Endothelial cell of umbilical vein (primary cell): ENCODE results near the gene APBA2. TPM values are rescaled to one million over a fixed set of nuclear protein-coding genes. Genes with fewer than 3 reads are reported as not detected.

ENCODE experiments used
- BruUV-seq: library from RNA; stranded (reverse); fragments of 400-500 nt; replicated peaks from 2 replicates; lab custom pipeline; 2021; lab: Mats Ljungman, UMichigan
- CTCF ChIA-PET: fragments of 300-600, 350-600 bp; sonication (Branson Sonifier 250); formaldehyde crosslinking; loops from one replicate; lab custom pipeline; 2021; ENCODE audit warnings: antibody characterized with exemption, inconsistent platforms; lab: Charles Lee
- POLR2A ChIA-PET: fragments of 300-600, 350-600 bp; sonication (Branson Sonifier 250); formaldehyde crosslinking; loops from one replicate; lab custom pipeline; 2021; ENCODE audit warnings: antibody characterized with exemption, inconsistent platforms; lab: Charles Lee
- DNase-seq: peaks from one replicate; pipeline ENCODE4 v3.0.0-alpha.2; 2011; ENCODE audit warnings: low read depth, low spot score
- FAIRE-seq: peaks from 2 replicates; lab custom pipeline; 2011; peaks lifted over from hg19 to GRCh38; lab: Jason Lieb, UNC
- H2AFZ ChIP-seq: 2 replicates; pipeline ENCODE4 v1.6.0; 2012; ENCODE audit warnings: low read depth, low read length, control low read depth, inconsistent platforms
- H3K27ac ChIP-seq: 2 replicates; pipeline ENCODE4 v1.5.1; 2011; ENCODE audit warnings: low read depth, mild to moderate bottlenecking, control low read depth, low read length, moderate library complexity; ENCODE audit not compliant: insufficient read depth
- H3K27me3 ChIP-seq, 2 experiments: 2 replicates each; pipeline versions ENCODE4 v1.6.0 to v1.6.1; 2011; ENCODE audit warnings: low read length in 2 of 2, mixed read lengths in 1 of 2; ENCODE audit not compliant: control insufficient read depth in 2 of 2, insufficient read depth in 2 of 2
- H3K36me3 ChIP-seq, 2 experiments: 2 replicates in 1 of 2; 3 replicates in 1 of 2; pipeline ENCODE4 v1.5.1; 2011; ENCODE audit warnings: low read length in 2 of 2, mild to moderate bottlenecking in 1 of 2, moderate library complexity in 1 of 2; ENCODE audit not compliant: control insufficient read depth in 2 of 2, insufficient read depth in 2 of 2; ENCODE audit errors: extremely low read depth in 1 of 2
- H3K4me1 ChIP-seq: 3 replicates; pipeline ENCODE4 v1.5.1; 2011; ENCODE audit warnings: mild to moderate bottlenecking, low read length; ENCODE audit not compliant: control insufficient read depth, insufficient read depth; ENCODE audit errors: extremely low read depth
- H3K4me2 ChIP-seq: 2 replicates; pipeline ENCODE4 v1.6.1; 2011; ENCODE audit warnings: low read length, control low read depth, mixed read lengths; ENCODE audit not compliant: insufficient read depth
- H3K4me3 ChIP-seq, 3 experiments: fragments of 200-600 bp in 1 of 3; sonication (generic), shearing (Covaris generic) in 1 of 3; replicated peaks in 1 of 3; 2 replicates each; pipeline ENCODE4 v1.5.1; 2011 to 2016; ENCODE audit warnings: control low read depth in 3 of 3, low read length in 3 of 3, mild to moderate bottlenecking in 2 of 3, inconsistent platforms in 1 of 3, low read depth in 1 of 3, moderate library complexity in 1 of 3; ENCODE audit not compliant: insufficient read depth in 1 of 3
- H3K79me2 ChIP-seq: 2 replicates; pipeline ENCODE4 v1.6.0; 2012; ENCODE audit warnings: low read length, inconsistent platforms; ENCODE audit not compliant: control insufficient read depth, insufficient read depth
- H3K9ac ChIP-seq: replicated peaks from 2 replicates; pipeline ENCODE3; 2011; ENCODE audit warnings: low read length, control low read depth; ENCODE audit not compliant: insufficient read depth; ENCODE audit errors: extremely low read depth
- H3K9me1 ChIP-seq: replicated peaks from 3 replicates; pipeline ENCODE4 v1.6.0; 2011; ENCODE audit warnings: mild to moderate bottlenecking, low read length; ENCODE audit not compliant: control insufficient read depth, insufficient read depth; ENCODE audit errors: extremely low read depth
- H3K9me3 ChIP-seq: replicated peaks from 2 replicates; pipeline ENCODE4 v1.5.1; 2012; ENCODE audit warnings: low read length, inconsistent platforms; ENCODE audit not compliant: control insufficient read depth, insufficient read depth
- H4K20me1 ChIP-seq: replicated peaks from 2 replicates; pipeline ENCODE3; 2011; ENCODE audit warnings: mild to moderate bottlenecking, low read length; ENCODE audit not compliant: control insufficient read depth, insufficient read depth; ENCODE audit errors: extremely low read depth
- EZH2 ChIP-seq: IDR thresholded peaks from 2 replicates; pipeline ENCODE4 v1.6.1; 2012; ENCODE audit warnings: borderline replicate concordance, low read depth, mild to moderate bottlenecking, moderate library complexity, low read length, inconsistent platforms; ENCODE audit not compliant: severe bottlenecking
- FOS ChIP-seq: IDR thresholded peaks from 2 replicates; pipeline ENCODE4 v1.6.1; 2011; ENCODE audit warnings: mild to moderate bottlenecking, low read length, moderate library complexity, borderline replicate concordance; ENCODE audit not compliant: insufficient read depth
- GATA2 ChIP-seq: IDR thresholded peaks from 2 replicates; pipeline ENCODE4 v1.7.0; 2011; ENCODE audit warnings: low read depth, mild to moderate bottlenecking, moderate library complexity, mixed read lengths, low read length; ENCODE audit not compliant: insufficient read length, insufficient read depth
- JUN ChIP-seq: IDR thresholded peaks from 2 replicates; pipeline ENCODE4 v1.6.1; 2011; ENCODE audit warnings: borderline replicate concordance, low read depth; ENCODE audit not compliant: insufficient read length, insufficient read depth
- MYC ChIP-seq: IDR thresholded peaks from one replicate; pipeline ENCODE4 v1.6.1; 2011; ENCODE audit warnings: mild to moderate bottlenecking, low read depth, low read length
- POLR2A ChIP-seq: IDR thresholded peaks from 2 replicates; pipeline ENCODE4 v1.6.1; 2012; ENCODE audit warnings: low read depth, mild to moderate bottlenecking, control low read depth, low read length
- POLR2AphosphoS5 ChIP-seq: IDR thresholded peaks from 2 replicates; pipeline ENCODE4 v1.6.1; 2012; ENCODE audit warnings: low read depth, mild to moderate bottlenecking, control low read depth, low read length, moderate library complexity; ENCODE audit not compliant: insufficient read depth
- dilution Hi-C: fragments of 300-500 bp; cut with MboI; formaldehyde crosslinking; loops from one replicate; pipeline ENCODE4 v1.15.0; 2019; ENCODE audit warnings: low sequenced_read_pairs; ENCODE audit not compliant: extremely low pct_ligation_motif_present
- intact Hi-C: fragments of 100-400 bp; cut with micrococcal nuclease; formaldehyde crosslinking; loops from one replicate; pipeline ENCODE4 v1.10.0; 2022
- polyA plus RNA-seq, 4 experiments: library from polyadenylated mRNA; depleted of rRNA in 3 of 4; stranded (reverse) in 3 of 4; unstranded in 1 of 4; fragments of >200 nt; gene quantifications; 2 replicates each; pipeline versions ENCODE4 v1.2.1 to v1.2.3, GENCODE V29; 2011 to 2012; ENCODE audit warnings: missing spikeins in 1 of 4
- total RNA-seq: library from RNA; stranded (reverse); gene quantifications from 2 replicates; pipeline ENCODE4 v1.2.3, GENCODE V29; 2021
- TF ChIP-seq, protein P1 (sequence below), 2 donors: IDR thresholded peaks; 1 replicate in 1 of 2; 2 replicates in 1 of 2; pipeline ENCODE4 v1.5.1; 2011; ENCODE audit warnings: low read length in 2 of 2, mild to moderate bottlenecking in 2 of 2, moderate library complexity in 2 of 2, control low read depth in 1 of 2, inconsistent platforms in 1 of 2, low read depth in 1 of 2; ENCODE audit not compliant: insufficient read depth in 1 of 2; ENCODE audit errors: extremely low read depth in 1 of 2
- TF ChIP-seq, protein P2 (sequence below): IDR thresholded peaks from 2 replicates; pipeline ENCODE4 v1.6.1; 2011; ENCODE audit not compliant: insufficient read depth, insufficient read length

APBA2 gene
- total and polyA plus RNA-seq, 2 donors (not counting 3 experiments of a cell fraction or from before 2014, with no cell fraction given): 5.7 to 11.1 TPM

DNA sequence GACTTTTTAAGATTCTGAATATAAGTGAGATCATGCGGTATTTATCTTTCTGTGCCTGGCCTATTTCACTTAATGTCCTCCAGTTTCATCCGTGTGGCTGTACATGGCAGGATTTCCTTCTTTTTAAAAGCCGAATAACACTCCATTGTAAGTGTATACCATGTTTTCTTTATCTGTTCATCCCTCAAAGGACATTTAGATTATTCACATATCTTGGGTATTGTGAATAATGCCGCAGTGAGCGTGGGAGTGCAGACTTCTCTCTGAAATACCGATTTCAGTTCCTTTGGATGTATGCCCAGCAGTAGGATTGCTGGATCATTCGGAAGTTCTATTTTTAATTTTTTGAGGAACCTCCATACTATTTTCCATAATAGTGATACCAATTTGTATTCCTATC is 136.1 kb downstream of the APBA2 start:
- no TSS peak for BruUV-seq
- FAIRE-seq: no peak
- no peaks in the 10 kb centered on the region for H3K9me1 ChIP-seq
- no peaks in the 10 kb centered on the region for H4K20me1 ChIP-seq
- no peak overlapping the region for H2AFZ ChIP-seq
- H3K27me3 ChIP-seq: no peaks in the 10 kb centered on the region
- dilution Hi-C loops (no loop called here), intact Hi-C loops (no loop called here)
- POLR2A ChIA-PET: no interaction called here
- H3K9me3 ChIP-seq: no peaks in the 10 kb centered on the region
- no peaks in the 10 kb centered on the region for H3K79me2 ChIP-seq
- no peaks in the 10 kb centered on the region for H3K36me3 ChIP-seq
- H3K4me3 ChIP-seq: no peak overlapping the region
- no peak overlapping the region for H3K27ac ChIP-seq
- DNase-seq: no peak
- H3K9ac ChIP-seq: no peak overlapping the region
- H3K4me1 ChIP-seq: no peaks in the 10 kb centered on the region
- CTCF ChIA-PET: no interaction called here
- no peak overlapping the region for H3K4me2 ChIP-seq
- TF ChIP-seq MYC (no peak), POLR2A (no peak), EZH2 (no peak), FOS (no peak), GATA2 (no peak), POLR2AphosphoS5 (no peak), JUN (no peak)
- TF ChIP-seq, protein P1, sequence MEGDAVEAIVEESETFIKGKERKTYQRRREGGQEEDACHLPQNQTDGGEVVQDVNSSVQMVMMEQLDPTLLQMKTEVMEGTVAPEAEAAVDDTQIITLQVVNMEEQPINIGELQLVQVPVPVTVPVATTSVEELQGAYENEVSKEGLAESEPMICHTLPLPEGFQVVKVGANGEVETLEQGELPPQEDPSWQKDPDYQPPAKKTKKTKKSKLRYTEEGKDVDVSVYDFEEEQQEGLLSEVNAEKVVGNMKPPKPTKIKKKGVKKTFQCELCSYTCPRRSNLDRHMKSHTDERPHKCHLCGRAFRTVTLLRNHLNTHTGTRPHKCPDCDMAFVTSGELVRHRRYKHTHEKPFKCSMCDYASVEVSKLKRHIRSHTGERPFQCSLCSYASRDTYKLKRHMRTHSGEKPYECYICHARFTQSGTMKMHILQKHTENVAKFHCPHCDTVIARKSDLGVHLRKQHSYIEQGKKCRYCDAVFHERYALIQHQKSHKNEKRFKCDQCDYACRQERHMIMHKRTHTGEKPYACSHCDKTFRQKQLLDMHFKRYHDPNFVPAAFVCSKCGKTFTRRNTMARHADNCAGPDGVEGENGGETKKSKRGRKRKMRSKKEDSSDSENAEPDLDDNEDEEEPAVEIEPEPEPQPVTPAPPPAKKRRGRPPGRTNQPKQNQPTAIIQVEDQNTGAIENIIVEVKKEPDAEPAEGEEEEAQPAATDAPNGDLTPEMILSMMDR (IDR thresholded peaks at IDR 0.05; ENCODE audit: extremely low read depth in 1 of 2, insufficient read depth in 1 of 2, low read depth in 1 of 2, low read length in 2 of 2): no peak
- TF ChIP-seq, protein P2, sequence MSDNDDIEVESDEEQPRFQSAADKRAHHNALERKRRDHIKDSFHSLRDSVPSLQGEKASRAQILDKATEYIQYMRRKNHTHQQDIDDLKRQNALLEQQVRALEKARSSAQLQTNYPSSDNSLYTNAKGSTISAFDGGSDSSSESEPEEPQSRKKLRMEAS: no peak
